AG10803 (cell line): ENCODE results near the gene NPIPA1.
"Not testable (repeated sequence)": the region's sequence is repeated elsewhere in the genome, so short reads cannot be mapped to it uniquely, and the experiment has no call there.

ENCODE experiments used
- DNase-seq: peaks from one replicate; pipeline ENCODE4 v3.0.0; 2010; ENCODE audit warnings: low read depth
- H3K4me3 ChIP-seq: 2 replicates; pipeline ENCODE4 v1.5.1; 2011; ENCODE audit warnings: mild to moderate bottlenecking, low read length, control low read depth
- TF ChIP-seq, protein P1 (sequence below): conservative IDR thresholded peaks from 2 replicates; pipeline ENCODE4 v1.5.1; 2011; ENCODE audit warnings: mild to moderate bottlenecking, low read length, control low read depth, inconsistent platforms

The NPIPA1 gene

DNA sequence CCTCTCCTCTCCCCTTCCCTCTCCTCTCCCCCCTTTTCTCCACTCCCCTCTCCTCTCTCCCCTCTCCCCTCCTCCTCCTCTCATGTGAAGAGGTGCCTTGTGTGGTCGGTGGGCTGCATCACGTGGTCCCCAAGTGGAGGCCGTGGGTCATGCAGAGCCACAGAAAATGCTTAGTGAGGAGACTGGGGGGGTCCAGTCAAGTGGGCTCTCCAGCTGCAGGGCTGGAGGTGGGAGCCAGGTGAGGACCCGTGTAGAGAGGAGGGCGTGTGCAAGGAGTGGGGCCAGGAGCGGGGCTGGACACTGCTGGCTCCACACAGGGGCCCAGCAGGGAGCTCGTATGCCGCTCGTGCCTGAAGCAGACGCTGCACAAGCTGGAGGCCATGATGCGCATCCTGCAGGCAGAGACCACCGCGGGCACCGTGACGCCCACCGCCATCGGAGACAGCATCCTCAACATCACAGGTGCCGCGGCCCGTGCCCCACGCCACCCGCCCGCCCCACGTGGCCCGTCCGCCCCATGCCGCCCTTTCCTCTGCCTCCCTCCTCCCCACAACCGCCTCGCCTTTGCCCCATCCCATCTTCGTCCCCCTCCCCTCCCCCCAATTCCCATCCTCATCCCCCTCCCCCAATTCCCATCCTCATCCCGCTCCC, 9.1 kb upstream of the NPIPA1 start:
- not testable (repeated sequence) for H3K4me3 ChIP-seq, DNase-seq

DNA sequence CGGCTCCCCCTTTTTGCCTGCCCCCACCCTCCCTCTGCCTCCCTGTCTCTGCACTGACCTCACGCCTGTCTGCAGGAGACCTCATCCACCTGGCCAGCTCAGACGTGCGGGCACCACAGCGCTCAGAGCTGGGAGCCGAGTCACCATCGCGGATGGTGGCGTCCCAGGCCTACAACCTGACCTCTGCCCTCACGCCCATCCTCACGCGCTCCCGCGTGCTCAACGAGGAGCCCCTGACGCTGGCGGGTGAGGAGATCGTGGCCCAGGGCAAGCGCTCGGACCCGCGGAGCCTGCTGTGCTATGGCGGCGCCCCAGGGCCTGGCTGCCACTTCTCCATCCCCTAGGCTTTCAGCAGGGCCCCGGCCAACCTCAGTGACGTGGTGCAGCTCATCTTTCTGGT, 8.1 kb upstream of the NPIPA1 start:
- H3K4me3 ChIP-seq, DNase-seq: not testable (repeated sequence)

DNA sequence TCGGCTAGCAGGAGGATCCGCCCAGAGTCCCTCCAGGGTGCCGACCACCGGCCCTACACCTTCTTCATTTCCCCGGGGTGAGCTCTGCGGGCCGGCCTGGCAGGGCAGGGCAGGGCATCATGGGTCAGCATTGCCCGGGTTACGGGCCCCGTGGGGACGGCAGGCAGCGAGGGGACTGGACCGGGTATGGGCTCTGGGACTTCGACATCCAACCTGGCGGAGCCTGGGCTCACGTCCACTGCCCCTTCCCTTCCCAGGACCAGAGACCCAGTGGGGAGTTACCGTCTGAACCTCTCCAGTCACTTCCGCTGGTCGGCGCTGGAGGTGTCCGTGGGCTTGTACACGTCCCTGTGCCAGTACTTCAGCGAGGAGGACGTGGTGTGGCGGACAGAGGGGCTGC, 7.0 kb upstream of the NPIPA1 start:
- DNase-seq, H3K4me3 ChIP-seq: not testable (repeated sequence)

DNA sequence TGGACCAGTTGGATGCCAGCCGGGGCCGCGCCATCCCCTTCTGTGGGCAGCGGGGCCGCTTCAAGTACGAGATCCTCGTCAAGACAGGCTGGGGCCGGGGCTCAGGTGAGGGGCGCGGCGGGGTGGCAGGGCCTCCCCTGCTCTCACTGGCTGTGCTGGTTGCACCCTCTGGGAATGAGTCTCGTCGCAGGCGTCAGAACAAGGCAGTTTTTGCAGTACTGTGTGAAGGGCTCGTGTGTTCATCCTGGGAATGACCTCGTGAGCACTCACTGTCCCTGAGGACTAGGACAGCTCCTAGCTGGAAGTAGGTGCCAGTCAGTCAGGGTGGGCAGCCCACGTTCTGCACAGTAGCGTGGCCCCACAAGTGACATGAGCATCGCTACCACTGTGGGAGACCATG, 6.3 kb upstream of the NPIPA1 start:
- DNase-seq, H3K4me3 ChIP-seq: not testable (repeated sequence)

DNA sequence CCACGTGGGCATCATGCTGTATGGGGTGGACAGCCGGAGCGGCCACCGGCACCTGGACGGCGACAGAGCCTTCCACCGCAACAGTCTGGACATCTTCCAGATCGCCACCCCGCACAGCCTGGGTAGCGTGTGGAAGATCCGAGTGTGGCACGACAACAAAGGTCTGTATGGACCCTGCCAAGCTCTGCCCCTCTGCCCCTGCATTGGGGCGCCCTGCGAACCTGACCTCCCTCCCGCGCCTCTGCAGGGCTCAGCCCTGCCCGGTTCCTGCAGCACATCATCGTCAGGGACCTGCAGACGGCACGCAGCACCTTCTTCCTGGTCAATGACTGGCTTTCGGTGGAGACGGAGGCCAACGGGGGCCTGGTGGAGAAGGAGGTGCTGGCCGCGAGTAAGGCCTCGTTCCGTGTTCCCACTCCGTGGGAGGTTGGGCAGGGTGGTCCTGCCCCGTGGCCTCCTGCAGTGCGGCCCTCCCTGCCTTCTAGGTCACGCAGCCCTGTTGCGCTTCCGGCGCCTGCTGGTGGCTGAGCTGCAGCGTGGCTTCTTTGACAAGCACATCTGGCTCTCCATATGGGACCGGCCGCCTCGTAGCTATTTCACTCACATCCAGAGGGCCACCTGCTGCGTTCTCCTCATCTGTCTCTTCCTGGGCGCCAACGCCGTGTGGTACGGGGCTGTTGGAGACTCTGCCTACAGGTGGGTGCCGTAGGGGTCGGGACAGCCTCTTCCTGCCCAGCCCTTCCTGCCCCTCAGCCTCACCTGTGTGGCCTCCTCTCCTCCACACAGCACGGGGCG, 4.5 kb upstream of the NPIPA1 start:
- not testable (repeated sequence) for H3K4me3 ChIP-seq, DNase-seq

DNA sequence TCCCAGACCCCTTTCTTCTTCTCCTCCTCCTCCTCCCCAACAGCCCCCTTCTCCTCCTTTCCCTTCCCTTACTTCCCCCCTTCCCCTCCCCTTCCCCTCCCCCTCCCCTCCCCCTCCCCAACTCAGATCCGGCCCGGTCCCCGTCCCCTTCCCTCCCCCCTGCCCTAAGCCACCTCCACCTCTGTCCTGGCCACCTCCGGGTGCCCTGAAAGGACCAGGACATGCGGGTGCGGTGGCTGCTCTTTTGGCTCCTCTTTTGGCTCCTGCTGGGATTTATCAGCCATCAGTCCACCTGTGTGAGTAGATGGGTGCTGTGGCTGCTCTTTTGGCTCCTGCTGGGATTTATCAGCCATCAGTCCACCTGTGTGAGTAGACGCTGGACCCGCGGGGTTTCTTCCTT, 751 bp downstream of the NPIPA1 start:
- H3K4me3 ChIP-seq, DNase-seq: not testable (repeated sequence)

DNA sequence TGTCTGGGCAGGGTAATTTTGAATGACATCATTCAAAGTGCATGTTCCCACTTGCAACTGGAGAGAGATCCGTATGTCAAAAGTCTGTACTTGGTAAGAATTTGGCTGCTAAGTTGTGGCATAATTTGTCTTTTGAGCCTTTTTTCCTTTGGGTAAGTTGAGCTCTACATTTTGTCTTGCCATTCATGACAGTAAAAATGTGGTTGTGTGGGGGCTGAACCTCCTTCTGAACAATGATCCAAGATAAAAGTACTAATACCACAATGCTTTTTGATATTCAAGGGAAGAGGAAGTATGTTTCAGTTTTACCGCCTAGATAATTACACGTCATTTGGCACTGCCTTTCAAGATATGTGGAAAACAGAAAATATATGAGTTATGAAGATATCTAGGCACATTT, 5.4 kb downstream of the NPIPA1 start:
- H3K4me3 ChIP-seq, DNase-seq: not testable (repeated sequence)

DNA sequence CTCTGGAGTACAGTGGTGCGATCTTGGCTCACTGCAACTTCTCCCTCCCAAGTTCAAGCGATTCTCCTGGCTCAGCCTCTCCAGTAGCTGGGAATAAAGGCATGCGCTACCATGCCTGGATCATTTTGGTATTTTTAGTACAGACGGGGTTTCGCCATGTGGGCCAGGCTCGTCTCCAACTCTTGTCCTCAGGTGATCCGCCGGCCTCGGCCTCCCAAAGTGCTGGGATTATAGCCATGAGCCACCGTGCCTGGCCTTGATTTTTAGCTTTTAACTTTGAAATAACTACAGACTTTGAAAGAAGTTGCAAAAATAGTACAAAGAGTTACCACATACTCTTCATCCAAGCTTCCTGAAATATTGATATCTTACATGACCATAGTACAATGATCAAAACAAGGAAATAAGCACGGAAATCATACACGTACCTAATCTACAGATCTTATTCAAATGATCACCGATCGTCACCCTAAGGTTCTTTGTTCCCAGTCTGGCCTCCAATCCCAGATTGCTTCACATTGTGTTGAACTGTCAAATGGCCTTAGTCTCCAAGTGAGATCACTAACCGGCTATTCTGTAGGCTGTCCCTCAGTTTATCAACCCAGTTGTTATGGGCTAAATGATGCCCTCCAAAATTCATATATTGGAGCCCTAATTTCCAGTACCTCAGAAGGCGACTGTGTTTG, 18.4 kb downstream of the NPIPA1 start:
- no peak overlapping the region for H3K4me3 ChIP-seq
- TF ChIP-seq, protein P1, sequence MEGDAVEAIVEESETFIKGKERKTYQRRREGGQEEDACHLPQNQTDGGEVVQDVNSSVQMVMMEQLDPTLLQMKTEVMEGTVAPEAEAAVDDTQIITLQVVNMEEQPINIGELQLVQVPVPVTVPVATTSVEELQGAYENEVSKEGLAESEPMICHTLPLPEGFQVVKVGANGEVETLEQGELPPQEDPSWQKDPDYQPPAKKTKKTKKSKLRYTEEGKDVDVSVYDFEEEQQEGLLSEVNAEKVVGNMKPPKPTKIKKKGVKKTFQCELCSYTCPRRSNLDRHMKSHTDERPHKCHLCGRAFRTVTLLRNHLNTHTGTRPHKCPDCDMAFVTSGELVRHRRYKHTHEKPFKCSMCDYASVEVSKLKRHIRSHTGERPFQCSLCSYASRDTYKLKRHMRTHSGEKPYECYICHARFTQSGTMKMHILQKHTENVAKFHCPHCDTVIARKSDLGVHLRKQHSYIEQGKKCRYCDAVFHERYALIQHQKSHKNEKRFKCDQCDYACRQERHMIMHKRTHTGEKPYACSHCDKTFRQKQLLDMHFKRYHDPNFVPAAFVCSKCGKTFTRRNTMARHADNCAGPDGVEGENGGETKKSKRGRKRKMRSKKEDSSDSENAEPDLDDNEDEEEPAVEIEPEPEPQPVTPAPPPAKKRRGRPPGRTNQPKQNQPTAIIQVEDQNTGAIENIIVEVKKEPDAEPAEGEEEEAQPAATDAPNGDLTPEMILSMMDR = no peak
- no peak for DNase-seq

DNA sequence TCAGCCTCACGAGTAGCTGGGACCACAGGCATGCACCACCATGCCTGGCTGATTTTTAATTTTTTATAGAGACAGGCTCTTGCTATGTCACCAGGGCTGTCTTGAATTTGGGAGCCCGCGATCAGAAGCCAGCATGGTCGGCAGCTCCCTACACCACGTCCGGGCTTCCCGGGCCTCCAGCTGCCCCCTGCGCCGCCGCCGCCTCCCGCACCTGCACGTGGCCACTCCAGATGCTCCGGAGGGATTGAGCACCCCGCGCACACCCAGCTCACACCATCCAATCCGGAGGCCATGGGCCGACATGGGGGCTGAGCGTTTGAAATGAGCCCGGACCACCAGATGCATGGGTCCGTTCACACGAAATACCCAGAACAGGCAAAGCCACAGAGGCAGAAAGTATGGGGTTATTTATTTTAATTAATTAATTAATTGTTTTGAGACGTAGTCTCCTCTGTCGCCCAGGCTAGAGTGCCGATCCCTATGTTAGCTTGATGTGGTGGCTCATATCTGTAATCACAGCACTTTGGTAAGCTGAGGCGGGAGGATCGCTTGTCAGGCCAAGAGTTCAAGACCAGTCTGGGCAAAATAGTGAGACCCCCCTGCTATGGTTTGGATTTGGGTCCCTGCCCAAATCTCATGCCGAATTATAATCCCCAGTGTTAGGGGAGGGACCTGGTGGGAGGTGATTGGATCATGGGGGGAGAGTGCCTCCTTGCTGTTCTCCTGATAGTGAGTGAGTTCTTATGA, 20.5 kb downstream of the NPIPA1 start:
- TF ChIP-seq, protein P1 = no peak
- no peak for DNase-seq
- H3K4me3 ChIP-seq = no peak overlapping the region

DNA sequence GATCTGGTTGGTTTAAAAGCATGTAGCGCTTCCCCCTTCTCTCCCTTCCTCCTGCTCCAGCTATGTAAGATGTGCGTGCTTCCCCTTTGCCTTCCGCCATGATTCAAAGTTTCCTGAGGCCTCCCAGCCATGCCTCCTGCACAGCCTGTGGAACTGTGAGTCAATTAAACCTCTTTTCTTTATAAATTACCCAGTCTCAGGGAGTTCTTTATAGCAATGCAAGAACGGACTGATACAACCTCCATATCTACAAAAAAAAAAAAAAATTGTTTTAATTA, 21.0 kb downstream of the NPIPA1 start:
- TF ChIP-seq, protein P1 = no peak
- no peak overlapping the region for H3K4me3 ChIP-seq
- DNase-seq = no peak
